AG04449 (cell line): Measurements from ENCODE around the gene XPR1.

Experiments
- CTCF ChIA-PET: fragments of 350-600 bp; formaldehyde crosslinking; extraction: SDS; loops from one replicate; lab custom pipeline; 2021; ENCODE audit warnings: antibody characterized with exemption; lab: Yijun Ruan, JAX
- POLR2A ChIA-PET: fragments of 400-600, 350-600 bp; formaldehyde crosslinking; extraction: SDS; loops from one replicate; lab custom pipeline; 2020; ENCODE audit warnings: antibody characterized with exemption, inconsistent platforms; lab: Yijun Ruan, JAX
- DNase-seq: peaks from one replicate; pipeline ENCODE4 v3.0.0-alpha.2; 2010; ENCODE audit warnings: low read depth, low spot score
- H3K4me3 ChIP-seq: 2 replicates; pipeline ENCODE4 v1.5.1; 2011; ENCODE audit warnings: low read depth, mild to moderate bottlenecking, control low read depth, low read length
- TF ChIP-seq, protein P1 (sequence below): IDR thresholded peaks from one replicate; pipeline ENCODE4 v1.5.1; 2011; ENCODE audit warnings: mild to moderate bottlenecking, moderate library complexity, low read length, control low read depth, inconsistent platforms; ENCODE audit not compliant: insufficient read depth; ENCODE audit errors: missing control alignments

Gene XPR1

DNA sequence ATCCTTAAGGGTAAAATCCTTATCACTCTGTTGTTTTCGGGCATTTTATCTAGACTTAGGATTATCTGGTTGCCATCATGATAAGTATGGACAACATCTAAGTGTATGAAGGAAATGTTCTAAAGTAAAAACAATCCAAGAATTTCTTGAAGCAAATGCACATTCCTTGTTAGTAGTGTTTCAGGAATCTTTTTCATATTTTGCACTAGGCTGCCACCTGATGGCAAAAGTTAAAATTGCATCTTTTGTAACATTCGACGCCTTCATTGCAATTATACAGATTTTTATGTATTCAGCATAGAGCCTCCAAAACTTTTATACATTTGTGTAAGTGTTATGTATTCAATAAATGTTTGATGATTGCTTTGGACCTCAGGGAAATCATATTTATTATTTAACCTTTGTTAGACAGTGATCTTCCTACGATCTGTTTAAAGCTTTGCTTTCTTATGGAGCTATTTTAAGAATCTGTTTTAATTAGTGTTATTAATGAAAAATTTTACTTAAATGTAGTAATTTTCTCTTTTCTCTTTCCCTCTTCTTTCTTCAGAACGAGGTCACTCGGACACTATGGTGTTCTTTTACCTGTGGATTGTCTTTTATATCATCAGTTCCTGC is 231.4 kb downstream of the XPR1 start:
- ChIA-PET CTCF (interaction anchor here (0.6 to 8.2 kb wide), 46 partner anchors 10 to 605 kb away, joined by 3 to 249 read pairs (median 4); partner anchors contain the start of genes ACBD6 and XPR1), POLR2A (no interaction called here)
- TF ChIP-seq, protein P1, sequence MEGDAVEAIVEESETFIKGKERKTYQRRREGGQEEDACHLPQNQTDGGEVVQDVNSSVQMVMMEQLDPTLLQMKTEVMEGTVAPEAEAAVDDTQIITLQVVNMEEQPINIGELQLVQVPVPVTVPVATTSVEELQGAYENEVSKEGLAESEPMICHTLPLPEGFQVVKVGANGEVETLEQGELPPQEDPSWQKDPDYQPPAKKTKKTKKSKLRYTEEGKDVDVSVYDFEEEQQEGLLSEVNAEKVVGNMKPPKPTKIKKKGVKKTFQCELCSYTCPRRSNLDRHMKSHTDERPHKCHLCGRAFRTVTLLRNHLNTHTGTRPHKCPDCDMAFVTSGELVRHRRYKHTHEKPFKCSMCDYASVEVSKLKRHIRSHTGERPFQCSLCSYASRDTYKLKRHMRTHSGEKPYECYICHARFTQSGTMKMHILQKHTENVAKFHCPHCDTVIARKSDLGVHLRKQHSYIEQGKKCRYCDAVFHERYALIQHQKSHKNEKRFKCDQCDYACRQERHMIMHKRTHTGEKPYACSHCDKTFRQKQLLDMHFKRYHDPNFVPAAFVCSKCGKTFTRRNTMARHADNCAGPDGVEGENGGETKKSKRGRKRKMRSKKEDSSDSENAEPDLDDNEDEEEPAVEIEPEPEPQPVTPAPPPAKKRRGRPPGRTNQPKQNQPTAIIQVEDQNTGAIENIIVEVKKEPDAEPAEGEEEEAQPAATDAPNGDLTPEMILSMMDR = peak; percentile 43
- H3K4me3 ChIP-seq = no peak overlapping the region
- no peak for DNase-seq

DNA sequence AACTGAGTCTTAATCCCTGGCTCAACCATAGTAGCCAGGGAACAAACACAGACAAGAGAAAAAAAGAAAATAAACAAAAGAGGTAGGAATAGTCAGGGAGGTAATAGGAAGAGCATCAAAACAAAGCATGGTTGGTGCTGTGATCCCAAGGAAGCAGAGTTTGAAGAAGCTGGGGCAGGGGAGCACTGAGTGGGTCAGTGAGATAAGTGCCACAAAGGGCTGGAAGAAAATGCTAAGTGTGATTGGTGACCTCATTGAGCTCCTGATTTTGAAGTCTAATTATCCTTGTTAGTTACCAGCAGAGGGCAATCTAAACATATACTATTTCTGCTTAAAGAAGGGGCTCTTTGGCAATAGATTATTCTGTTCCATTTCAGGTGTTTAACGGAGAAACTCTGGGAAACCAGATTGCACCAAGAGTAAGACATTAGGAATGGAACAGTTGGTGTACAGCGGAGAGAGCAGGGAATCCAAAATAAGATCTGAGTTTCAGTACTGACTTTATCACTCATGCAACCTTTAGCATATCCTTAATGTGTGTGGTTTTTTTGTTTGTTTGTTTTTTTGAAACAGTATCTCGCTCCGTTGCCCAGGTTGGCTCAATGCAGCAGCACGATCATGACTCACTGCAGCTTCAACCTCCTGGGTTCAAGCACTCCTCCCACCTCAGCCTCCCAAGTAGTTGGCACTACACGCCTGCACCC is 250.1 kb downstream of the XPR1 start:
- DNase-seq = no peak
- POLR2A ChIA-PET = interaction anchor here (0.5 to 0.7 kb wide), 2 partner anchors 254 to 284 kb away, joined by 3 read pairs; no protein-coding TSS in a partner anchor
- no peak overlapping the region for H3K4me3 ChIP-seq
- CTCF ChIA-PET = interaction anchor here (0.6 to 9.2 kb wide), 51 partner anchors 9 to 400 kb away, joined by 3 to 174 read pairs (median 4); partner anchors contain the start of gene KIAA1614
- TF ChIP-seq, protein P1 = peak; percentile 39

DNA sequence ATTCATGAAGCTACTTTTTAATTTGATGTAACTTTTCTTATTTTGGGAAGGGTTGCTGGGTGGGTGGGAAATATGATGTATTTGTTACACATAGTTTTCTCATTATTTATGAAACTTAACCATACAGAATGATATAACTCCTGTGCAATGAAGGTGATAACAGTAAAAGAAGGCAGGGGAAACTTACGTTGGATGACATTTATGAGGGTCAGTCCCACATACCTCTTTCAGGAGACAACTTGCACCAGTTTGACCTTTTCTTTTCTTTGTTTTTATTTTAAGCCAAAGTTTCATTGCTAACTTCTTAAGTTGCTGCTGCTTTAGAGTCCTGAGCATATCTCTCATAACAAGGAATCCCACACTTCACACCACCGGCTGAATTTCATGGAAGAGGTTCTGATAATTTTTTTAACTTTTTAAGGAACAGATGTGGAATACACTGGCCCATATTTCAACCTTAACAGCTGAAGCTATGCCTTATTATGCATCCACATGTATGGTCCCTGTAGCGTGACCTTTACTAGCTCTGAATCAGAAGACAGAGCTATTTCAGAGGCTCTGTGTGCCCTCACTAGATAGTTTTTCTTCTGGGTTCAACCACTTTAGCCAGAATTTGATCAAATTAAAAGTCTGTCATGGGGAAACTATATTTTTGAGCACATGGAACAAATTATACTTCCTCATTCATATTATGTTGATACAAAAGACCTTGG is 252.9 kb downstream of the XPR1 start:
- ChIA-PET CTCF (interaction anchor here (0.9 to 9.2 kb wide), 8 partner anchors 14 to 369 kb away, joined by 3 to 174 read pairs (median 4); partner anchors contain the start of gene STX6), POLR2A (no interaction called here)
- no peak overlapping the region for H3K4me3 ChIP-seq
- TF ChIP-seq, protein P1 = no peak
- DNase-seq = no peak

DNA sequence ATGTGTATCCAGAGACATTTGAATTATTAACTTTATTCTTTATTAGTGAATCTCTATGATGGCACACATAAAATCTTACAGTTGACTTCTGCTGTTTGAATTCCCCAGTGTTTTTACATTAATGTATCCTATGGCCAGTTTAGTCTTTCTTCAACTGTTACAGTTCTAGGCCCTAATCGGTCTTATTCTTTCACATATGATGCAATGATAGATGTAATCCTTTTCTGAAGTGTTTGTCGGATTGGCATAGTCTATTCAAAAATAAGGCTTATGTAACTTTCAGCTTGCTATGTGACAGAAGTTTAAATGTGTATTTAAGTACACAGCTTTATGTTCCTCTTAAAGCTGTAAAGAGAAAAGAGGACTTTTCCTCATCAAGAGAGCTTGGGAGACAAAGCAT is 254.5 kb downstream of the XPR1 start:
- POLR2A ChIA-PET = no interaction called here
- CTCF ChIA-PET = interaction anchor here (1.2 to 9.2 kb wide), 4 partner anchors 9 to 278 kb away, joined by 4 to 174 read pairs (median 68); no protein-coding TSS in a partner anchor
- TF ChIP-seq, protein P1 = no peak
- no peak overlapping the region for H3K4me3 ChIP-seq
- no peak for DNase-seq

DNA sequence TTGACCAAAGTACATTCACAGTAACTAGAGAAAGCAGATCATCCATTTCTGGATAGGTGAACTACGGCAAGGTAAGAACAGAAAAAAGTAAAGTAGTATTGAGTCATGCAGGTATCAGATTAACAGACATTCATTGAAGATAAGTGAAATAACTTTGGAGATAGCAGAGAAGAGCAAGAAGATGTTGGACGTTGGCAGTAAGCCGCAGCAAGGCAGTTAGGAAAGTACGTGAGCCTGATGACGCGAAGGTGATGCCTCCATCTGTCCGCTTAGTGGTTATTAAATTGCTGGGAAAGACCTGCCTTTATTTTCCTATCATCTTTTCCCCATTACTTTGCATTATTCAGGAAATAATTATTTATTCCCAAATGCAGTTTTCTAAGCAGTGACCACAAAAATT is 256.0 kb downstream of the XPR1 start:
- no peak for DNase-seq
- H3K4me3 ChIP-seq = no peak overlapping the region
- ChIA-PET POLR2A (no interaction called here), CTCF (interaction anchor here (8.4 to 9.2 kb wide), 2 partner anchors 255 to 277 kb away, joined by 131 to 174 read pairs; no protein-coding TSS in a partner anchor)
- TF ChIP-seq, protein P1 = no peak

DNA sequence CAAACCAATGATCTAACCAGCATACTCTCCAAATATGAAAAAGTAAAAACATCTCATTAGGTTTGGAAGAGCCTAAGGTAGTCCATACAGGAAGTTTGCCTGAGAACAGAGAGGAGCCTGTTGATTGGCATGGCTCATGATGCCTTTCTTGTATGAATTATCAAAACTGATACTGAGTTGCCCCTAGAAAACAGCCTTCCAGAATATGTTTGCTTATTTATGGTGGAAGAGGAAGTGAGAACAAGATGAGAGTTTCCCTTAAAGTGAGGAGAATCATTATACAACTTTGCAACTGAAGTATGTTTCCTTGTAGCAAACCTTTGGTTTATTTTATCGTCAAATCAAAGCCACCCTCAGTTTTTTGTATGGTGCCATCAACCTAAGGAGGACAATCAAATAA is 257.0 kb downstream of the XPR1 start:
- POLR2A ChIA-PET = no interaction called here

More for the DNA sequence above, 257.0 kb downstream of the XPR1 start:
- TF ChIP-seq, protein P1 = no peak
- no peak for DNase-seq
- H3K4me3 ChIP-seq = no peak overlapping the region
- CTCF ChIA-PET = interaction anchor here (9.2 kb wide), 1 partner anchor 254 kb away, joined by 131 read pairs; no protein-coding TSS in a partner anchor
